Measurements from ENCODE around the gene TBP.

GRCh38 chr6:170504479-170504878 is 49.7 kb upstream of the TBP start:
- TF ChIP-seq EZH2 (IDR thresholded peaks at IDR 0.05; ENCODE audit: insufficient read depth, poor library complexity, severe bottlenecking), result no peak
- TF ChIP-seq EZH2phosphoT487 (IDR thresholded peaks at IDR 0.05; ENCODE audit: insufficient read depth, low read depth), result no peak

Measured in GM23248 (cell line).